Neuronal stem cell (in vitro differentiated cells): ENCODE results near the gene COL25A1.

Experiments used
- DNase-seq: peaks from one replicate; pipeline ENCODE4 v3.0.0-alpha.2; 2013; ENCODE audit warnings: low spot score
- H2AFZ ChIP-seq: one replicate; pipeline ENCODE4 v1.6.1; 2013; ENCODE audit warnings: mild to moderate bottlenecking, low read length, inconsistent platforms
- H2AK5ac ChIP-seq: 2 replicates; pipeline ENCODE4 v1.6.1; 2013; ENCODE audit warnings: low read depth, mild to moderate bottlenecking, inconsistent platforms, low read length, moderate library complexity, mixed read lengths
- H2BK120ac ChIP-seq: 2 replicates; pipeline ENCODE4 v1.6.1; 2013; ENCODE audit warnings: low read depth, mild to moderate bottlenecking, inconsistent platforms, low read length, moderate library complexity, mixed read lengths
- H2BK12ac ChIP-seq: one replicate; pipeline ENCODE4 v1.6.1; 2013; ENCODE audit warnings: low read length, inconsistent platforms
- H2BK15ac ChIP-seq: 2 replicates; pipeline ENCODE4 v1.6.1; 2013; ENCODE audit warnings: mild to moderate bottlenecking, low read length, inconsistent platforms, mixed read lengths
- H2BK5ac ChIP-seq: one replicate; pipeline ENCODE4 v1.6.1; 2013; ENCODE audit warnings: inconsistent platforms, mild to moderate bottlenecking, low read length, moderate library complexity
- H3K14ac ChIP-seq: one replicate; pipeline ENCODE4 v1.6.1; 2013; ENCODE audit warnings: low read length, inconsistent platforms
- H3K18ac ChIP-seq: 2 replicates; pipeline ENCODE4 v1.6.1; 2013; ENCODE audit warnings: low read length, inconsistent platforms
- H3K23ac ChIP-seq: 2 replicates; pipeline ENCODE4 v1.6.1; 2013; ENCODE audit warnings: low read depth, mild to moderate bottlenecking, mixed read lengths, low read length, inconsistent platforms; ENCODE audit not compliant: poor library complexity
- H3K27ac ChIP-seq: replicated peaks from 3 replicates; pipeline ENCODE4 v1.5.1; 2013; ENCODE audit warnings: low read length, inconsistent platforms
- H3K27me3 ChIP-seq, 3 experiments: 2 replicates each; pipeline ENCODE4 v1.6.1; 2013; ENCODE audit warnings: low read length in 3 of 3, mild to moderate bottlenecking in 2 of 3, inconsistent platforms in 1 of 3, low read depth in 1 of 3, mixed read lengths in 1 of 3, moderate library complexity in 1 of 3; ENCODE audit not compliant: control insufficient read depth in 3 of 3, insufficient read depth in 3 of 3
- H3K36me3 ChIP-seq, 2 donors: replicated peaks in 1 of 2; 2 replicates each; pipeline ENCODE4 v1.6.1; 2013; ENCODE audit warnings: low read length in 2 of 2; ENCODE audit not compliant: control insufficient read depth in 2 of 2, insufficient read depth in 2 of 2
- H3K4ac ChIP-seq: 2 replicates; pipeline ENCODE4 v1.6.1; 2013; ENCODE audit warnings: inconsistent platforms, mild to moderate bottlenecking, low read length, moderate library complexity
- H3K4me1 ChIP-seq, 2 donors: 1 replicate in 1 of 2; 2 replicates in 1 of 2; pipeline ENCODE4 v1.6.1; 2013; ENCODE audit warnings: low read length in 2 of 2, low read depth in 1 of 2; ENCODE audit not compliant: control insufficient read depth in 2 of 2, insufficient read depth in 1 of 2
- H3K4me2 ChIP-seq: one replicate; pipeline ENCODE4 v1.6.1; 2013; ENCODE audit warnings: mild to moderate bottlenecking, low read length, inconsistent platforms; ENCODE audit not compliant: insufficient read depth, poor library complexity, severe bottlenecking
- H3K4me3 ChIP-seq, 2 donors: 2 replicates each; pipeline ENCODE4 v1.5.1; 2013; ENCODE audit warnings: low read length in 2 of 2, mild to moderate bottlenecking in 2 of 2, inconsistent platforms in 1 of 2, moderate library complexity in 1 of 2
- H3K79me1 ChIP-seq: one replicate; pipeline ENCODE4 v1.6.1; 2013; ENCODE audit warnings: low read depth, mild to moderate bottlenecking, inconsistent platforms, low read length, moderate library complexity
- H3K9ac ChIP-seq: one replicate; pipeline ENCODE4 v1.6.1; 2013; ENCODE audit warnings: mild to moderate bottlenecking, low read depth, low read length, inconsistent platforms; ENCODE audit not compliant: poor library complexity
- H3K9me3 ChIP-seq, 2 donors: replicated peaks in 1 of 2; 2 replicates each; pipeline versions ENCODE3 to v1.6.1; 2013; ENCODE audit warnings: low read length in 2 of 2, mild to moderate bottlenecking in 2 of 2, inconsistent platforms in 1 of 2, low read depth in 1 of 2, mixed read lengths in 1 of 2, moderate library complexity in 1 of 2; ENCODE audit not compliant: control insufficient read depth in 2 of 2, insufficient read depth in 1 of 2
- H4K8ac ChIP-seq: one replicate; pipeline ENCODE4 v1.6.1; 2013; ENCODE audit warnings: low read depth, mild to moderate bottlenecking, inconsistent platforms, low read length, moderate library complexity
- H4K91ac ChIP-seq: one replicate; pipeline ENCODE4 v1.6.1; 2013; ENCODE audit warnings: low read length, low read depth, mild to moderate bottlenecking, inconsistent platforms; ENCODE audit not compliant: poor library complexity
- WGBS, 2 donors: extraction: QIAGEN DNeasy Blood & Tissue Kit; methylation state at CpG; one replicate each; pipeline ENCODE4 v1.1.7; 2013; ENCODE audit warnings: missing lambda C conversion rate in 2 of 2, mixed read lengths in 1 of 2; ENCODE audit not compliant: insufficient read length in 2 of 2, insufficient replicate concordance in 1 of 2; ENCODE audit errors: extremely low coverage in 2 of 2; 5-methylcytosine and 5-hydroxymethylcytosine counted together

Gene COL25A1

GRCh38 chr4:109229028-109229427 is 73.4 kb downstream of the COL25A1 start:
- Histone ChIP-seq H4K8ac (no peak overlapping the region), H3K9me3 (peaks cover 0 to 3% of the 10 kb centered on the region in 2 donors), H3K18ac (no peak overlapping the region), H3K79me1 (no peaks in the 10 kb centered on the region), H2BK12ac (no peak overlapping the region), H3K4me3 (no peak overlapping the region), H2BK15ac (no peak overlapping the region), H4K91ac (no peak overlapping the region), H3K9ac (no peak overlapping the region), H3K36me3 (no peaks in the 10 kb centered on the region), H3K4ac (no peak overlapping the region), H3K27ac (no peak overlapping the region), H2BK5ac (no peak overlapping the region), H2AK5ac (no peak overlapping the region), H3K27me3 (no peaks in the 10 kb centered on the region), H3K4me2 (no peak overlapping the region), H3K4me1 (no peaks in the 10 kb centered on the region), H3K23ac (no peak overlapping the region), H3K14ac (no peak overlapping the region), H2AFZ (no peak overlapping the region), H2BK120ac (no peak overlapping the region)
- no peak for DNase-seq
- no CpG with 5 or more reads among the region's 2 CpGs for WGBS, 2 donors

GRCh38 chr4:109218288-109218687 is 84.2 kb downstream of the COL25A1 start:
- Histone ChIP-seq H3K14ac (no peak overlapping the region), H3K36me3 (no peaks in the 10 kb centered on the region), H2BK12ac (no peak overlapping the region), H4K8ac (no peak overlapping the region), H3K4me1 (no peaks in the 10 kb centered on the region), H2AK5ac (no peak overlapping the region), H2BK5ac (no peak overlapping the region), H3K4me2 (no peak overlapping the region), H3K9me3 (no peaks in the 10 kb centered on the region), H3K79me1 (no peaks in the 10 kb centered on the region), H3K9ac (no peak overlapping the region), H2BK120ac (no peak overlapping the region), H3K4me3 (no peak overlapping the region), H3K18ac (no peak overlapping the region), H3K27me3 (no peaks in the 10 kb centered on the region), H2AFZ (no peak overlapping the region), H2BK15ac (no peak overlapping the region), H3K23ac (no peak overlapping the region), H3K4ac (no peak overlapping the region), H3K27ac (no peak overlapping the region), H4K91ac (no peak overlapping the region)
- WGBS, 2 donors: no CpG with 5 or more reads among the region's 1 CpG
- DNase-seq: no peak

- Histone ChIP-seq H4K8ac (no peak overlapping the region), H3K4me2 (no peak overlapping the region), H2BK12ac (no peak overlapping the region), H2BK5ac (no peak overlapping the region), H2BK120ac (no peak overlapping the region), H4K91ac (no peak overlapping the region), H2AFZ (no peak overlapping the region), H3K18ac (no peak overlapping the region), H3K9me3 (no peaks in the 10 kb centered on the region), H3K27me3 (no peaks in the 10 kb centered on the region), H2BK15ac (no peak overlapping the region), H3K27ac (no peak overlapping the region), H3K9ac (no peak overlapping the region), H2AK5ac (no peak overlapping the region), H3K14ac (no peak overlapping the region), H3K79me1 (no peaks in the 10 kb centered on the region), H3K4me3 (no peak overlapping the region), H3K36me3 (no peaks in the 10 kb centered on the region), H3K4me1 (no peaks in the 10 kb centered on the region), H3K4ac (no peak overlapping the region), H3K23ac (no peak overlapping the region)
- no peak for DNase-seq
- WGBS, 2 donors: 100% methylated on average over 1 of the region's 5 CpGs; no CpG with 5 or more reads in 1 of the 2 donors
Measured at GRCh38 chr4:109216085-109216696, 86.3 kb downstream of the COL25A1 start.

GRCh38 chr4:109215506-109215905 is 87.0 kb downstream of the COL25A1 start:
- Histone ChIP-seq H3K27me3 (no peaks in the 10 kb centered on the region), H3K36me3 (no peaks in the 10 kb centered on the region), H3K27ac (no peak overlapping the region), H2AFZ (no peak overlapping the region), H3K79me1 (no peaks in the 10 kb centered on the region), H3K14ac (no peak overlapping the region), H2BK12ac (no peak overlapping the region), H2AK5ac (no peak overlapping the region), H3K23ac (no peak overlapping the region), H3K9me3 (no peaks in the 10 kb centered on the region), H4K8ac (no peak overlapping the region), H4K91ac (no peak overlapping the region), H3K4ac (no peak overlapping the region), H3K18ac (no peak overlapping the region), H3K4me2 (no peak overlapping the region), H3K4me1 (no peaks in the 10 kb centered on the region), H2BK5ac (no peak overlapping the region), H3K4me3 (no peak overlapping the region), H2BK120ac (no peak overlapping the region), H2BK15ac (no peak overlapping the region), H3K9ac (no peak overlapping the region)
- no peak for DNase-seq
- WGBS, 2 donors: no CpG with 5 or more reads among the region's 2 CpGs
